HG03575 (cell line): ENCODE results near the gene GALC.

Experiments
- ATAC-seq: cut with Tn5 transposase; IDR thresholded peaks from one replicate; pipeline ENCODE4 v1.9.1; 2021; ENCODE audit not compliant: unreplicated experiment, insufficient number of reproducible peaks, low FRiP score; ENCODE audit errors: extremely low read depth

The GALC gene

DNA sequence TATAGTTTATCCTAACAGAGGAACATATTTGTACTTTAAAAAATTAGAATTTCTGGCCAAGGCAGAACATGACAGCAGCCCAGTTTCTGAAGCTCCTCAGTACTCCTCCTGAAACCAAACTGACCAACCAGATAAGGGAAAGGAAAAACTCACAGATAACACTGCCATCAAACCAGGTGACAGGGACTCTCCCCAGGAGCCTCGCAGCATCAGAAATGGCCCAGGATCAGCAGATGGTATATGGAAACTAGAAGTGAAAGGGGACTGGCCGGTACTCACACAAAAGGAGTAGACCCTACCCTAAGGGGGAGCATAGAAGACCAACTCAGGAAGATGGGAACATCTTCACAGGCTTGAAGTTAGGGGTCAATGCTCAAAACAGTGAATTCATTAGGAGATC lies 22.0 kb downstream of the GALC start:
- ATAC-seq: peak; percentile 85

DNA sequence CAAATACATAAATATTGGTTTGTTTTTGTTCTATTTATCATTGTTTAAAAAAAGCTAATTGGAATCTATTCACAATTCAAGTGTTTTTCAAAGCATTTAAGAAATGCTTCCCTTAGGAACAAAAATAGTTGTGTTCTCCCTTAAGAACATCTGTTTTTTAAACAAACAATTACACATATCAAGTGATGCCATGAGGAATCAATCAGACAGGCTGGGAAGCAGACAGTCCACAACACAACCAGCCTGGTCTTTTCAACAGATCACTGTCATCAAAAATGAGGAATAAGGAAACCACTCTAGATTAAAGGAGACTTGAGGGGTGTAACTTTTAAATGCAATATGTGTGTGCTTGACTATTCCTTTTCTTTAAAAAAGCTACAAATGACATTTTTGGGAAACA lies 25.5 kb downstream of the GALC start:
- ATAC-seq: no peak

DNA sequence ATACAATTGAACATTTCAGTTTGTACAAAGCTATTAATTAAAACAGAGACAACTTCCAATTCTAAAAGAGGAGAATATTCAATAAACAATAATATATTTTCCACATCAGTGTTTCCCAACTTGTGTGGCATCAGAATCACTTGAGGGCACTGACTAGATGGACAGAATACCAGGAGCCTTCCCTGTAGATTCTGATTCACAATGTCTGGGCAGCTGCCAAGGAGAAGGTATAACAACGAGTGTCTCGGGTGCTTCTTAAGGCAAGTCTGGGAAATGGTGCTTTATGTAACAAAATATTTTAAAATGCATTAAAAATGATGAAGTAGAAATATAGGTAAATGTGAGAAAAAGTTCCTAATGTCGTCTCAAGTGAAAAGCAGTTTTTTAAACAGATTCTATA lies 26.2 kb downstream of the GALC start:
- no peak for ATAC-seq

DNA sequence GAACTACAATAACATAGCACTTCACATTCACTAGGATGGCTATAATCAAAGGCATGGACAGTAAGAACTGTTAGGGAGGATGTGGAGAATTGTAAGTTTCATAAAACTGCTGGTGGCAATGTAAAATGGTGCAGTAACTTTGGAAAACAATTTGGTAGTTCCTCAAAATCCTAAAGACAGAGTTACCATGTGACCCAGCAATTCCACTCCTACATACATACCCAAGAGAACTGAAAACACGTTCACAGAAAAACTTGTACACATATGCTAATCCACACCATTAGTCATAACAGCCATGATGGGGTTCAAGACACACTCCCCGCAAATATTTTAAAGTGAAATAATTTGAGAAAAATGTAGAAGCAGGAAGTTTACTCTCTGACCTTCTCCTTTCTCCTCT lies 31.7 kb downstream of the GALC start:
- no peak for ATAC-seq

DNA sequence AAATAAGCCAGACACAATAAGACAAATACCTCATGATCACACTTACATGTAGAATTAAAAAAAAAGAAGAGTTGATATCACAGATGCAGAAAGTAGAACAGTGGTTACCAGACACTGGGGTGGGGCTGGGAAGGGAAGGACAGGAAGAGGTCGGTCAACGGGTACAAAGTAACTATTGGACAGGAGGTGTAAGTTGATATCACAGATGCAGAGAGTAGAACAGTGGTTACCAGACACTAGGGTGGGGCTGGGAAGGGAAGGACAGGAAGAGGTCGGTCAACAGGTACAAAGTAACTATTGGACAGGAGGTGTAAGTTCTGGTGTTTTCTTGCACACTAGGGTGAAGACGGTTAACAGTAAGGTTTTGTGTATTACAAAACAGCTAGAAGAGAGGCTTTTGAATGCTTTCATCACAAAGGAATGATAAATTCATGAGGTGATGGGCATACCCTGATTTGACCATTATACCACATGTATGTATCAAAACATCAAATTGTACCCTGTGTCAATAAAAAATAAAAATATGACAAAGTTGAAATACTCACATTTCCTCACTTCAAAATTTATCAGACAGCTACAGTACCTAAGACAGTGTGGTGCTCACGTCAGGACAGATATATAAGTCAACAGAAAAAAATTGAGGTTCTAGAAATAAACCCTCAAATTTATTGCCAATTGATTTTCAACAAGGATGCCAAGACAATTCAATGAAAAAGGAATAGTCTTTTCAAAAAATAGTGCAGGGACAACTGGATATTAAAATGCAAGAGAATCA lies 32.8 kb downstream of the GALC start:
- ATAC-seq: no peak

DNA sequence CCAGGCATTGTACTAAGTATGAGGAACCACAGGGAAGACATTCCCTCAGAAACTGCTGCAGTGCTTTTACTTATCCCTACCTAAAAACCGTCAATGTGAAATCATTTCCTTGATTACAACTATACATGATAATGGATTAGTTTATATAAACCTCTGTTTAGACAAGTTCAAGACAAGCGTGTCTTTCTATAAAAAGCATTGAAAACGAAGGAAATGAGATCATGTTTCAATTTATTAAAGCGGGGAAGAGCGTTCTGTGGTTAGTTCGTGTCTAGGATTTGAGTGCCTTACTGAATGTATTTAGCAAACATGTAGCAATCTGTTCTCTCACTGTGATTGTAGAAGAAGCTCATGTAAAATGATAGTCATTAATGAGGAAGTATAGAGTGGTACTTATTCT lies 37.5 kb downstream of the GALC start:
- no peak for ATAC-seq

DNA sequence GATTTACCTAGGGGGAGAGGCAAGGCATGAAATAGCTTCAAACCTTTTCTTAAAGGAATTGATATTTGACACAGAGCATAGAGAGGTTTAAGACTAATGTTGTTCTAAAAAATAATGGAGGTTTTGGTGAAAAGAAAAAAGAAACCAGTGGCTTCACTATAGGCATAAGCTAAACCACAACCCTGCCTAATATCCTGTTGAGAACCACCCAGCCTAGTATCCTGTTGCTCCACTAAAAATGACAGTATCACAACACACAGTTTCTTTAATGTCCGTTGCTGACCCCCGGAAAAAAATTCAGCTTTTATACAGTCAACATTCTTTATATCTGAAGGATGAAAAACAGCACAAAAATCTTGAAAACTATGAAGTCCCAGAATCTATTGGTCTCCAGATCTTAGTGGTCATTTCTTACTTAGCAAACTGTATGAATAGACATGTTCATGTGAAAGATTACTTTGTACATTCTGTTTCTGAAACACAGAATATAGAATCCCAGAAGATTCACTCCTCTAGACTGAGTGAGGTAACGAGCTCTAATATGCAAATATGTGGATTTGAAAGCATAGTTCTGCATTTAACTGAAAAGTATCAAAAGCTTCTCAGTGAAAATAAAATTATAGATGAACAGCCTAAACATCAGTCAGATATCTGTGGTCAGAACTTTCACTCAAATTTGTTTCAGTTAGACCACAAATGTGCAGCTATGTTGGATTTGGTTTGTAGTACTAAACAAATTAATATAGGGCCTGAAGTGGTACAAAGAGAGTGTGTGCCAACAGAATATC lies 40.5 kb downstream of the GALC start:
- ATAC-seq: peak; percentile 74

DNA sequence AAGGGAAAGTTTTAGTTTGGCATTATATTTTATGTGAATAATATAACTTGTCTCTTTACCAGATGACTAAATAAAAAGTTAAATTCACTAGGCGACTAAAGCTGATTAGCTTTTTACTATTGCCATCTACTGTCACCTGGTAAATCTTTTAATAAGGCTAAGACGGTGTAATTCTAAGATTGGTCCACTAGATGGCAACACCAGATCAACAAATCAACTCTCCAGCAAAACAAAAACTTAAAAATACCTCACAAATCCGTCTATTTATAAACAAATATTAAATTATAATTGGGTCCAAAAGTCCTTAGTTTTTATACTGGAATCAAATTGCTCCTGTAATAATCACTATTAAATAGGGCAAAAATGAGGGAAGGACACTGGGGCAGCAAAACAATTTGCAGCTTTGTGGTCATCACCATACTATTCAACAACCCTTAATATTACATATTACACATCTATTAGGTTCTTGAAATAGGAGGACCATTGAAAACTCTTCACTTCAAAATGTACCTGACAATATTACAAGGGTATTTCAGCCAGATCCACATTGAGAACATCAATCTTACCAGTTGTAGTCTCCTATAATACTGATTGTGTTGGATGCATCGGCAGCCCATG lies 47.9 kb downstream of the GALC start:
- no peak for ATAC-seq

DNA sequence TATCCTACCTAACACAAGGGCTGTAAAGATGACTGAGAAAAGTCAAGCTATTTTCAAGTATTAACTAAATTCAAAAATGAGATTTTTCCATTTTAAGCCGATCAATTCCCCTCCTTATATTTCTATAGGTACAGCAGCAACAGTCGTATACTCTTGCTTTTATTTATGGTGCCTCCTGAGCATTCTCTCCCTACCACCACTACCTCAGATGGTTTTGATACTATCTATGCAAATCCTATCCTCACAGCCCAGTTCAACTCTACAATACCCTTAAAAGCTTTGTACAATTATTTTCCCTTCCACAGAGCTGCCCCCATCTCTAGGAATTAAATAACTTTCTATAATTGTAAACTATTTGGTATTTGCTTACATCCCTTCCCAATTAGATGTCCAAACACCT lies 52.1 kb downstream of the GALC start:
- no peak for ATAC-seq

DNA sequence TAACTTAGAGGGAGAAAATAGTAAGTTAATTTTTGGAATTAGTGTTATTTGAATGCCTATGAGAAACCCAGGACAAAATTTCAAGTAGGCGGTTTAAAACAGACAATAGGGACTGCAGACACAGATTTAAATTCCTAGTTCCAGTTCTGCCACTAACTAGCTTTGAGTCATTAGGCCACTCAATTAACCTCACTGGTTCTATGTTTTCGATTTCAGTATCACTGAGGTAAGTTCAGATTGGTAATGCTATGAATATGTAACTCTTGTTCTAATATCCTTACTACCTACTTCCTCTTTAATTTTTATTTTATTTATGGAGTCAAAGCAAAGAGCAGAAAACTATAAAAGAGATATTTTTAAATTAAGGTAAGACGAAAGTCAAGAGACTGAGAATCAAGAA lies 52.6 kb downstream of the GALC start:
- ATAC-seq: peak; percentile 95

DNA sequence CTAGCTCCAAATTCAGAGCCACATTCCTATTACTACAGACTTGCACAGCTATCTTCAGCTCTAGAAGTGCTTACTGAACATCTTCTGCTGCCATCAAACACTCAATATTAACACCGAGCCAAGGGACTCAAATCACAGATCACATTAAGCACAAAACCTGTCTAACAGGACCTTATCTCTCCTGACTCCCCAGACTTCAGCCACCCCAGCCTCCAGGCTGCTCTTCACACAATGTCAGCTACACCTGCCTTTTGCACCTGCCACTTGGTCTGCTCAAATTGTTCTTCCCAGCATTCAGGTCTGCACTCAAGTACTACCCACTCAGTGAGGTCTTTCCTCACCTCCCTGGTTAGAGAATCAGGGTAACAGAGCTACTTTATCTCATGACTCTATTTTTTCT lies 57.1 kb downstream of the GALC start:
- ATAC-seq: no peak

DNA sequence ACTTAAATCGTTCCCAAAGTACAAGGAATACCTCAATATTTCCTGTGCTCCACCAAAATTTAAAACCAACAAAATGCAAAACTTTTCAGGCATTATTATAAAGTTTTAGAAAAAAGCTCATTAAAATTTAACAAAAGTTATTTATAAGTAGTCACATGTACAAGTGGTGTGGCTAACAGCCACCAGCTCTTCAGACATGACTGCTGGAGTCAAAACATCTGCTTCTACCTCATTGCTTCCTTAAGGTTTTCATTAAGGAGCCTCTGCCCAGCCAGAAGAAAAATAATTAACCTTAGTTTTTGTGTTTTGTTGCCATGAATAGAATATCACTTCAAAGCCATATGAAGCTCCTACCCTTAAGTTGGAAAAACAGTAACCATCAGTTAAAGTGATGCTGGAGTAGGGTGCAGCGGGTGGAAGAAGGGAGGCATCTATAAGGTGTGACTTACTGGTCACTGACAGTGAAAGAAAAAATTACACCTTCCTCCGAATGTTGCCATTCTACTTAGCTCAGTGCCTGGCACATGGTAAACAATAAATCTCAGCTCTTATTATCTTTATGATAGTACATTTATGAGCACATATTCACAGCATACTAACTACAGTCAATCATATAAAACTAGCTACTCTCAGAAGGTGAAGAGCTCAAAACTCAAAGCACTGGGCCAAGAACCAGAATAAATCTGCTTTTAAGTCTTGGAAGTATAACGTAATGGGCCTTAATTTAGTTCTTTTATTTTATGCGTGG lies 57.7 kb downstream of the GALC start:
- ATAC-seq: no peak

DNA sequence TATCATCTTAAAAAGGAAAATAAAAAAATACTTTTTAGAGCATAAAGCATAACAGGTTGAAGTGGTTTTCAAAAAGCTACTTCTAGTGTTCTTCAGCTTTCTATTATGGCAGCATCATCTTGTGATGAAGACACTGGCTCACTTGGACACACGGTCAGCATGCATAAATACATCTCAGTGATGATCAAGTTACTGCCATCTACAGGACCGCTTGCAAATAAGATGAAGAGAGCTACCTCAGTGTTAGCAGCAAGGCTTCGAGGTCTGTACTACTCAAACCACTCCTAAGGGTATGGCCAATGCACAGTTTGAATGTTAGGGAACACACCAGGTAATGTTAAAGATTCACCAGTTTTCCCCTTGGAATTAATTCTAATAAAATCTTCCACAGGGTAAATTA lies 58.8 kb downstream of the GALC start:
- ATAC-seq: no peak

DNA sequence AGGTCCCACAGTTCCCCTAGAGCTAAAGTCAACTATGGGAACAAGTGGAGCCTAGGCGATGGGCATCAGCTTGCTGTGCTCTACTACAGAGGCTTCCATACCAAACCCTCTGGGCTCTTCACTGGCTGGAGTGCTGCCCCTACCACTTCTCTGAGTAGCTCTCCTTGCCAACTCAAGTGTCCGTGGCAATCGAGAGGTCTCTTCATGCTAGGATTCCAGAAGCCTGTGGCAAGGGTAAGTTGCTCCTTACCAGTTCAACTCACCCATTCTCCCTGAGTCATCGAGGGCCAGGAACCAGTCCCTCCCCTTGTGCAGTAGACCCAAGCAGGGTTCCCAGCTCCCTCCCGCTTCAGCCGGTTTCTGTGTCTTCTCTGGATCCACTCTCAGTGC lies 76.1 kb downstream of the GALC start:
- ATAC-seq: no peak

DNA sequence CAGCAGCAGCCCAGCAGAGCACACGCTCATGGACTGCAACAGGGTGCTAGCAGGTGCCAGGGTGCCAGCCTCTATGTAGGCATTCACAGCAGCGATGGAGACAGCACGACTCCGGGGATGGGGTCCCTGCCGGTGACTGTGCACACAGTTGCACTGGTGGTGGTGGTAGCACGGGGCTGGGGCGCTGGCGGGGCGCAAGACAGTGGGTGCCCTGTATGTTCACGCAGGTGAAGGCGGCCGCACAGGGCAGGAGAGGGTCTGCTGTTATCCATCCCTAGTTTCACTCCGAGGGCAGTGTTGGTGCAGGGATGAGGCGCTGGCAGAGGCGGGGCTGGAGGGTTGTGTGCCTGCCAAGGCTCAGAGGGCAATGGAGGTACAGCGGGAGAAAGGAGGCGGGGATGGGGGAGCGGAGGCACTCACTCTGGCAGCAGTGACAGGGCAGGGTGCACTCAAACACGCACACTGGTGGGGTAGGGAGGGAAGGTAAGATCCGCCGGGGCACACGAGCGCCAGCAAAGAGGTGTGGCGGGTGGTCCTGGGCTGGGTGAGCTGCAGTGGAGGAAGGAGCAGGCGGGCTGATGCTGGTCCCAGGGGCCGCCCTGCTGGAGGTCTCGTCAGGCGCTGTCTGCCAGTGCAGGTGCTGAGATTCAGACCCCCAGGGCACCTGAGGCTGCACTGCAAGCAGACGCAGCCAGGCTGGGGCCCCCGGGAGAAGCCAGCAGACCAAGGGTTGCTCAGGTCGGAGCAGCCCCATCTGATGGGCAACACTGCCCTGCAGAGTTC lies 76.7 kb downstream of the GALC start:
- no peak for ATAC-seq

DNA sequence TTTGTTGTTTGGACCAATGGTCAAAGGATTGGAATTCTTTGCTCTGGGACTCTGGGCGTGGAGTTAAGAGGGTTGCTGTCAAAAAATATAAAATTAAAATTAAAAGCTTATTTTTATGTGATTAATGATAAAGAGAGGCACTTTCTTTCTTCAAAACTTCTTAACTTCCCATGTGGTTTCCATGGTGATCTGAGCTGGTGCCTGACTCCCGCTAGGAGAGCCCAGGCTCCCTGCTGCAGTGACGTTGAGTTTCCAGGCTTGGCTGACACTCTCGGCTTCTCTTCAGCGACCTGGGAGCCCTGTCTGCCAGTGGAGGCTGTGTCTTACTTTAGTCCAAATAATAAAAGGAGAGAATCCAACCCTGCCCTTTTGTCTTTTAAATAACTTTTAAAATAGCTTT lies 84.4 kb downstream of the GALC start:
- no peak for ATAC-seq

DNA sequence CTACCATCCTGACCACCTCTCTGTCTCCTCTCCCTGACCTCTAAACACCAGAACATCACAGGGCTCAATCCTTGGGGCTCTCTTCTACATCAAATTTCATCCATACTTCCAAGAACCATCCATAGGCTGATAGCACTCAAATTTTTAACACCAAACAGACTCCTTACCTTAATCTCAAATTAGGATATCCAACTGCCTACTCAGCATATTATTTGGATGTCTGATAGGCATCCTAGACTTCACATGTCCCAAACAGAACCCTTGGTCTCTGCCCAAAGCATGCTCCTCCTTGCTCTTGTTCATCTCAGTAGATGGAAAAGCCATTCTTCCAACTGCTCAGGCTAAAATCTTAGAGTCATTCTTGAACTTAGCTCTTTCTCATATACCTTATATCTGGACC lies 91.3 kb downstream of the GALC start:
- no peak for ATAC-seq

DNA sequence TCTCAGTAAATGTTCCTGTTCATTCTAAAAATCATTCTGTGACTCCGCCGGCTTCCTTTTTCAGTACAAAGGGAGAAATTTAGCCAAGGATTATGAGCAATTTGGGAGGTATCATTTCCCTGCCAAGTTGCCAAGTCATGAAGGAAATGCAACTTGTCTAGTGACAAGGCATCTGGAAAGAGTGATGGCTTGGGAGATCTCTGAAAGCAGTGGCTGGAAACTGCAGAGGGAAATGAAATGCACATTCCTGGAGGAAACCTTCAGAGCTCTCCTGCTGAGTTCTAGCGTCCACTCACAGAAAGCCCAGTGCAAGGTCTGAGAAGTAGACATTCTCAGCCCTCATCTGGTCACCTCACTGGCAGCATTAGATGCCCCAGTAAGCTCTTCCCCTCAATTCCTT lies 91.7 kb downstream of the GALC start:
- no peak for ATAC-seq

DNA sequence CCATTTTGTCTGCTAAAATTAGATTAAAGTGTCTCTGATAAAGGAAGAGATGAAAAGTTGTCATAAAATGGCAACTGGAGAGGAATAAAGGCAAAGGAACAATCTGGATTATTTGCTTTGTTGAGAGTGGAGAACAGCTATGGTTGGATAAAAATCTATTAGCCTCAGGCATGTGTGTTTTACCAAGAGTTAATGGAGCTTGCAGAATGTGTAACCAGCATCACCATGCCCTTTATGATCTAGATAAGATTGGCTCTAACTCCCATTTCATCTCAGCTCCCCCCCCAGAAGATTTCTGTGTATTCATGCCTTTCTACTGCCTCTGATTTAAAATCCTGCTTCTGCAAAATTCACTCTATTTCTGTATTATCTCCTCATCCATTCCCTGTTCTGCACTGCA lies 93.8 kb downstream of the GALC start:
- ATAC-seq: no peak
